Activated naive CD4-positive, alpha-beta T cell treated with Interleukin-2 at 50 U/mL for 16 hours (primary cell): Measurements from ENCODE around the gene HSPA5.
"Not testable (repeated sequence)": the region's sequence is repeated elsewhere in the genome, so short reads cannot be mapped to it uniquely, and the experiment has no call there.

Source experiments
- DNase-seq: peaks from one replicate; pipeline ENCODE4 v3.0.0-alpha.2; 2020

HSPA5 gene

GRCh38 chr9:125241863-125242739 is 958 bp upstream of the HSPA5 start:
- DNase-seq: peak; percentile 44

DNA sequence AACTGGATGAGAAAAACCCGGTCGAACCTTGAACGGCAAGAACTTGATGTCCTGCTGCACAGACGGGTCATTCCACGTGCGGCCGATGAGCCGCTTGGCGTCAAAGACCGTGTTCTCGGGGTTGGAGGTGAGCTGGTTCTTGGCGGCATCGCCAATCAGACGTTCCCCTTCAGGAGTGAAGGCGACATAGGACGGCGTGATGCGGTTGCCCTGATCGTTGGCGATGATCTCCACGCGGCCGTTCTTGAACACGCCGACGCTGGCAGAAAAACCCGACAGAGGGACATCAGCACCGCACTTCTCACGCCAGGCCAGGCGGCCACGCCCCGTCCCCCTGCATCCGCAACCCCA is 519 bp downstream of the HSPA5 start:
- peak; percentile 54 for DNase-seq

DNA sequence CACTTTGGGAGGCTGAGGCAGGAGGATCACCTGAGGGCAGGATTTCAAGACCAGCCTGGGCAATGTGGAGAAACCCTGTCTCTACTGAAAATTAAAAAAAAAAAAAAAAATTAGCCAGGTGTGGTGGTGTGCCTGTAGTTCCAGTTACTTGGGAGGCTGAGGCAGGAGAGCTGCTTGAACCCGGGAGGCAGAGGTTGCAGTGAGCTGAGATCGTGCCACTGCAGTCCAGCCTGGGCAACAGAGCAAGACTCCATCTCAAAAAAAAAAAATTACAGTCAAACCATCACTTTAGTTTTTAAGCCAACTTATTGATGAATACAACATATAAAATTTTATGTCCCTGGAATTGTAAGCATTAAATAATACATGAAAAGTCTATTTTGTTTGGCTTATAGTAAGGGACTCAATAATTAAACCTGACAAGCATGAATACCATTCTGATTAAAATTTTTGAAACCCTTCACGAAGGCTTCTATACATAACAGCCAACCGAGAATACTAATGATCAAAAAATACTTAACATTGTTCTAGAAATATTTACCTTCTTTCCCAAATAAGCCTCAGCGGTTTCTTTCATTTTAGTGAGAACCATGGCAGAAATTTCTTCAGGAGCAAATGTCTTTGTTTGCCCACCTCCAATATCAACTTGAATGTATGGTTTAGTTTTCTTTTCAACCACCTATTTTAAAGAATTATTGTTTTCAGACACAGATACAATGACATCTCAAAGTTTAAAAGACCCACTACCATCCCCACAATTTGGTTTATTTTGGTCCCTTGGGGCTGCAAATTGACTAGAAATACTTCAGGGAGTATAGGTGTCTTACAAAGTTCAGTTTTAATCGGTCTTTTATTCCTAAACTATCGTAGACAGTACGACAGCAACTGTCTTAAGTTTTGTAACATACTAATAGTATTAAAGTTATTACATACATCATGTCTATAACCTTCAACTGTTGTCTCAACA is 1.2 kb downstream of the HSPA5 start:
- DNase-seq: no peak

GRCh38 chr9:125238915-125239446 is 2.2 kb downstream of the HSPA5 start:
- no peak for DNase-seq

GRCh38 chr9:125238127-125238914 is 2.8 kb downstream of the HSPA5 start:
- no peak for DNase-seq

GRCh38 chr9:125236520-125237159 is 4.5 kb downstream of the HSPA5 start:
- DNase-seq: not testable (repeated sequence)

- no peak for DNase-seq
These were observed 5.2 kb downstream of the HSPA5 start for GRCh38 chr9:125235804-125236519.

- not testable (repeated sequence) for DNase-seq
These were observed 7.0 kb downstream of the HSPA5 start for GRCh38 chr9:125234099-125234498.

DNA sequence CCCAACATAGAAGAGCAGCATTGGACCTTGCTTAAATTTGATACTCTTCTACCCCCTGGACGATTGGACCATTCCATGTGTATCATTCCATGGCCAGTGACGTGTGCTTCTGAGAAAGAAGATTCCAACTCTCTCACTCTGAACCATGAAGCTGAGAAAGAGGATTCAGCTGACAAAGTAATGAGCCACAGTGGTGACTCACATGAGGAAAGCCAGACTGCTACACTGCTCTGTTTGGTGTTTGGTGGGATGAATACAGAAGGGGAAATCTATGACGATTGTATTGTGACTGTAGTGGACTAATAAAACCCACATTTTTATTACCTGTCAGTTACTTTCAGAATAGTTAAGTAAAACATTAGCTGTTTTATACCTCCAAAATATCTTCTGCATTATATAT is 7.5 kb downstream of the HSPA5 start:
- DNase-seq: no peak

- DNase-seq: no peak
These were observed 13.4 kb downstream of the HSPA5 start for GRCh38 chr9:125227761-125228160.

- not testable (repeated sequence) for DNase-seq
These were observed 16.3 kb downstream of the HSPA5 start for GRCh38 chr9:125224858-125225257.

- no peak for DNase-seq
These were observed 22.5 kb downstream of the HSPA5 start for GRCh38 chr9:125218621-125219020.

- no peak for DNase-seq
These were observed 27.0 kb downstream of the HSPA5 start for GRCh38 chr9:125214186-125214585.

GRCh38 chr9:125204477-125204876 is 36.7 kb downstream of the HSPA5 start:
- DNase-seq: no peak

DNA sequence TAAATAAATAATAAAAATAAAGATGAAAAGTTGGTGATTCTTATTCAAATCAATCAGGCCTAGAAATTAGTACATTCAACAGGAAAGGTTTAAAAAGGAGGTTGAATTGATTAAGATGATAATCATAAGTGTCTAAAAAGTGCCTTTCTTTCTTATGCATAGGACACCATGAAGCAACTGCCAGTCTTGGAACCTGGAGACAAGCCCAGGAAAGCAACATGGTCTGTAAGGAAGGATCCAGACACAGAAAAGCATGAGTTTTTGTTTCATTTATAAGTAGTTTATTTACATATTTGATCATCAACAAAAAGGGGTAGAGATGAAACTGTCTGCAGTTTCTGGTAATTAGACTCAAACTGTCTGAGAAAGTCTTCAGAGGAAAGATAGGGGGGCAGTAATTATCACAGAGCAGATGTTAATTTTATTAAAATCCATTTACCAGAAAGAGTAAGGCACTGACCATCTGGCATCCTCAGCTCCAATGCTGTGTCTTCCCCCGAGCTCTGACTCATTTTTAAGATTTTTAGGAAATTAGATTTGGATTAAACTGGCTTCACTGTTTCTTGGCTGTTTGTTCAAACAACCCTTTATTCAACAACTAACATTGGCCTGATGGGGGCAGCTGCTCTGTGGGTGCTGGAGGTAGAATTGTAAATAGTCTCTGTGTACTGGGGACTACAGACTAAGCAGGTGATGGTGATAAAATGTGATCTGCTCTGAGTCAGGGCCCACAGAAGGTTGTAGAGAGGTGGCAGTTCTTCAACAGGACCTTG is 38.1 kb downstream of the HSPA5 start:
- no peak for DNase-seq

GRCh38 chr9:125200216-125201047 is 40.7 kb downstream of the HSPA5 start, which contains the start of gene RABEPK:
TSS of gene RABEPK (plus strand) at chr9:125200542. CDS start at chr9:125203014, 2,472 bp downstream.
- peak; percentile 92 for DNase-seq

DNA sequence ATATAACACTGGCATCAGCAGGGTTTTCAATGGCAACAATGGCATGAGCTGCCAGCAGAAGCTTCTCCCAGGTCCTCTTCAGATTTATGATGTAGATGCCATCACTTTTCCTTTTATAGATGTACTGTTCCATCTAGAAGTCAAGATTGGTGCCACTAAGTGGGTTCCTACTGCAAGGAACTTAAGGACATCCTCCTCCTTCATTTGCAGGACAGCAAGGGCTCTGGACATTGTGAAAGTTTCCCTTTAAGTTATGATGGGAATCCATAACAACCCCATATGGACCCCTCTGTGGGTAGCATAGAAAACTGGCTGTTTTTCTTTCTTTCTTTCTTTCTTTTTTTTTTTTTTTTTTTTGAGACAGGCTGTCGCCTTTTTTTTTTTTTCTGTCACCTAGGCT is 45.6 kb downstream of the HSPA5 start:
- DNase-seq: not testable (repeated sequence)

DNA sequence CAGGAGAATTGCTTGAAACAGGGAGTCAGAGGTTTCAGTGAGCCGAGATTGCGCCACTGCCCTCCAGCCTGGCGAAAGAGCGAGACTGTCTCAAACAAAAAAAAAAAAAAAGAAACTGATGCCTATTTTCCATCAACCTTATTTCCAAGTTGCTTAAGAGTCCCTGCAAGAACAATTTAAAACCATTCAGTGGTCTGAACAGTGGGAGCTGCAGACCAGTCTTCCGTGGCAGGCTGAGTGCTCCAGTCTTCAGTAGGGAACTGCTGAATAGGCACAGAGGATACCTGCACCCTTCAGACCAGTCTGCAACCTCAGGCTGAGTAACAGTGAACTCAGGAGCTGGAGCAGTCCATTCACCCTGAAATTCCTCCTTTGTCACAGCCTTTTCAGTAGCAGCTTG is 46.7 kb downstream of the HSPA5 start:
- DNase-seq: not testable (repeated sequence)

- peak; percentile 22 for DNase-seq
These were observed 50.8 kb downstream of the HSPA5 start for GRCh38 chr9:125190361-125190801.
